HS-27A (cell line): ENCODE data around the gene SNRPD3.
"Not testable (repeated sequence)": the region's sequence is repeated elsewhere in the genome, so short reads cannot be mapped to it uniquely, and the experiment has no call there.

Experiments
- DNase-seq: peaks from one replicate; pipeline ENCODE4 v3.0.0-alpha.2; 2012; ENCODE audit warnings: low read depth, missing footprints

The SNRPD3 gene

DNA sequence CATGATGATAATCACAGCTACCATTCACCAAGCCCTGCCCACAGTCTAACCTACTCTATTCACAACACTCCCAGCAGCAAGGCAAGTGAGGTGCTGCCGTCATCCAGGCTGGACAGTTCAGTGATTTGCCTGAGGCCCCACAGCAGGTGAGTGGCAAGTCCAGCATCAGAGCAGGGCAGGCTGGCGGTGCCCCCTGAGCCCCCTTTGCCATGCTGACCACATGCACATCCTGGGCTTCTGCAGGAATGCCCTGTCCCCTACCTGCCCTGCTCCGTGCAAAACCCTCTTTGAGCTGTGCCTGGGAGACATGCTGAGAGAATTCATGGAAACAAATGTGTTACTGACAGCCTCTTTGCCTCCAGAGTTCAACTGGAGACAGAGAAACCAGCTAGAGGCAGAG, 54.1 kb downstream of the SNRPD3 start:
- not testable (repeated sequence) for DNase-seq

DNA sequence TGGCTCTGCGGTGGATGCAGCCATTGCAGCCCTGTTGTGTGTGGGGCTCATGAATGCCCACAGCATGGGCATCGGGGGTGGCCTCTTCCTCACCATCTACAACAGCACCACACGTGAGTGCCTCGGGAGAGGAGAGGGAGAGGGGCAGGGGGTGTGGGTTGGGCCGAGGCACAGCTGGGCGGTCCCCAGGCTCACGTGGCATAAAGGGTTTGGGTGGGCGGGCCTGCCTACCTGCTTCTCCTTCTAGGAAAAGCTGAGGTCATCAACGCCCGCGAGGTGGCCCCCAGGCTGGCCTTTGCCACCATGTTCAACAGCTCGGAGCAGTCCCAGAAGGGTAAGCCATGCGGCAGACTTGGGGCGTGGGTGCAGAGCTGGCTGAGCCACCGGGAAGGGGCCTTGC, 59.0 kb downstream of the SNRPD3 start:
- not testable (repeated sequence) for DNase-seq

GRCh38 chr22:24621244-24621643, 65.4 kb downstream of the SNRPD3 start:
- not testable (repeated sequence) for DNase-seq

GRCh38 chr22:24622596-24622995, 66.8 kb downstream of the SNRPD3 start:
- not testable (repeated sequence) for DNase-seq
